SK-N-MC (cell line): Measurements from ENCODE around the gene FAM43B.

Experiments
- EZH2 ChIP-seq: fragments of 200-600 bp; sonication (generic); IDR thresholded peaks from one replicate; pipeline ENCODE4 v1.6.1; 2017; ENCODE audit warnings: antibody characterized with exemption
- POLR2AphosphoS5 ChIP-seq: IDR thresholded peaks from 2 replicates; pipeline ENCODE4 v1.6.1; 2012; ENCODE audit warnings: mild to moderate bottlenecking, low read depth, low read length, borderline replicate concordance

DNA sequence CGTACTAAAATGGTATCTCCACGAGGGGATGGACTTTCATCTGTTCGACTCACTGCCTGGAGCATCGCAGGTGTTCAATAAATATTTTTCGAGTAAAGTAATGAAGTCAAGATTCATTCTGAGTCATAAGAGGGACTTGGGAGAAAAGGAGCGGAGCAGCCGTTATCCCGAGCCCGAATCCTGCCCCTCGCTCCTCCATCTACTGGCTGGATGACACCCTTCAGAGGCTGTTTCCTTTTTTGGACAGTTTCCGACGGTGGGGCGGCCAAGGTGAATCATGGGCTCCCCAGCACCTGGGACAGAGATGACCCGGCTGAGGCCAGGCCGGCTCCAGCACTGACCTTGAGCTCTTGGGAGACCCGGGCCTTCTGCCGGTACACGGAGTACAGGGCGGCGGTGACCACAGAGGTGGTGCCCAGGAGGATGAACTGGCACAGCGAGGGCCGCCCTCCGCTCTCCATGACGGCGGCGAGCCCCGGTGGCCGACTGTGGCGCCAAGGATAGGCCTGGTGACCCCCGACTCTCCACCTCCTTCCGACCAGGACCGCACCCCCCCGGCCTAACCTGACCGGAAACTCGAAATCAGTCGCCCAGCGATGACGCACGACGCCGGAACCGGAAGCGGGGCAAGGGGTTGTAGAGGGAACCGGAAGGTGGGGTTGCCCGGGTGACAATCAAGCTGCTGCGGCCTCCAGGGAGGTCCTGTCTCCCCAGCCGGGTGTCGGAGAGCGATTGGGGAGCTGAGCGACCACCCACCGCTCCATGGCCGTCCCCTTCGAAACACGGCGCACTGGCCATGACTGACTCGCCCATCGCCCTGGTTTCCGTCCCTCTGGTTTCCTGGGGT lies 44.6 kb upstream of the FAM43B start, which contains the start of gene MUL1:
- TF ChIP-seq POLR2AphosphoS5 = peak; percentile 78
- no peak for TF ChIP-seq EZH2
